Measurements from ENCODE around the gene BCAT1.
"Not testable (repeated sequence)": the region's sequence is repeated elsewhere in the genome, so short reads cannot be mapped to it uniquely, and the experiment has no call there.

BCAT1 gene

DNA sequence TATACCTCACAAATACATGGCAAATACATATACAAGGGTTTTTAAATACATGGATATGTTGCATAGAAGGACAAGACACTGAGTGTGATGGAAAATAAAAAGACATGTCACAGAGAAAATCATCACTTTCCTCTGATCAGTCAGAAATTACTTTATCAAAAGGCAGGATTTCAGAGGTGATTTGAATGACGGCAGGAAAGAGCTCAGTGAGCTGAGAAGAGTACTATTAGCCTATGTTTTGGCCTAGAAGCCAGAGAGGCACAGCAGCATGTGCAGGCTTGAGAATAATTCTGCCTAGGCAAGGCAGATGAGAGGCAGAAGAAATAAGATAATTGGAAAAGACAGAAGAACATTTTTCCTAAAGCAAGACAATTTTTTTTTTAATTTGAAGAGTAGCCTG, 94.9 kb downstream of the BCAT1 start:
- TF ChIP-seq, protein P1, sequence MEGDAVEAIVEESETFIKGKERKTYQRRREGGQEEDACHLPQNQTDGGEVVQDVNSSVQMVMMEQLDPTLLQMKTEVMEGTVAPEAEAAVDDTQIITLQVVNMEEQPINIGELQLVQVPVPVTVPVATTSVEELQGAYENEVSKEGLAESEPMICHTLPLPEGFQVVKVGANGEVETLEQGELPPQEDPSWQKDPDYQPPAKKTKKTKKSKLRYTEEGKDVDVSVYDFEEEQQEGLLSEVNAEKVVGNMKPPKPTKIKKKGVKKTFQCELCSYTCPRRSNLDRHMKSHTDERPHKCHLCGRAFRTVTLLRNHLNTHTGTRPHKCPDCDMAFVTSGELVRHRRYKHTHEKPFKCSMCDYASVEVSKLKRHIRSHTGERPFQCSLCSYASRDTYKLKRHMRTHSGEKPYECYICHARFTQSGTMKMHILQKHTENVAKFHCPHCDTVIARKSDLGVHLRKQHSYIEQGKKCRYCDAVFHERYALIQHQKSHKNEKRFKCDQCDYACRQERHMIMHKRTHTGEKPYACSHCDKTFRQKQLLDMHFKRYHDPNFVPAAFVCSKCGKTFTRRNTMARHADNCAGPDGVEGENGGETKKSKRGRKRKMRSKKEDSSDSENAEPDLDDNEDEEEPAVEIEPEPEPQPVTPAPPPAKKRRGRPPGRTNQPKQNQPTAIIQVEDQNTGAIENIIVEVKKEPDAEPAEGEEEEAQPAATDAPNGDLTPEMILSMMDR (IDR thresholded peaks at IDR 0.05), result no peak
- no peak overlapping the region for H3K27ac ChIP-seq
- intact Hi-C loops (cut with DNase I; ENCODE audit: low total_unique reads), result no loop called here

DNA sequence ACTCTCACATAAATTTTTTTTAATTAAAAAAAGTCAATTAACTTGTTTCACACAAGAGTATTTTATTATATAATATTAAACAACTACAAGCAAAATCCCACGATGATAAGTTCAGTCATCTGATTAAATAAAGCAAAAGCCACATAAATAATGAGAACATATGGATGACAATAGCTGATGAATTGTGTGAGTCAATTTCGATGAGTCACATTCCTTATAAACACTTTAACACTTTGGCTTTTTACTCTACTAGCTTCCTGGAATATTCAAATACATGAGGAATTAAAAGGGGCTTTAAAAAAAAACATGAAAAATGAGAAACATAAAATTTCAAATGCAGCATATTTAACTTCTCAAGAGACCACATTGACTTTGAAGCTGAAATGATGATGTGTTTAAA, 95.3 kb downstream of the BCAT1 start:
- intact Hi-C loops (cut with DNase I; ENCODE audit: low total_unique reads), result no loop called here
- no peak for DNase-seq
- Histone ChIP-seq H3K27me3 (no peaks in the 10 kb centered on the region), H3K4me3 (no peak overlapping the region), H3K36me3 (no peaks in the 10 kb centered on the region), H3K9me3 (no peaks in the 10 kb centered on the region), H3K27ac (no peak overlapping the region), H3K4me1 (no peaks in the 10 kb centered on the region)
- TF ChIP-seq, protein P1 (IDR thresholded peaks at IDR 0.05), result no peak

More for the DNA sequence above, 94.9 kb downstream of the BCAT1 start:
- no peak for DNase-seq
- no peaks in the 10 kb centered on the region for H3K9me3 ChIP-seq
- H3K4me1 ChIP-seq, result no peaks in the 10 kb centered on the region
- H3K36me3 ChIP-seq, result no peaks in the 10 kb centered on the region
- H3K27me3 ChIP-seq, result no peaks in the 10 kb centered on the region
- no peak overlapping the region for H3K4me3 ChIP-seq

DNA sequence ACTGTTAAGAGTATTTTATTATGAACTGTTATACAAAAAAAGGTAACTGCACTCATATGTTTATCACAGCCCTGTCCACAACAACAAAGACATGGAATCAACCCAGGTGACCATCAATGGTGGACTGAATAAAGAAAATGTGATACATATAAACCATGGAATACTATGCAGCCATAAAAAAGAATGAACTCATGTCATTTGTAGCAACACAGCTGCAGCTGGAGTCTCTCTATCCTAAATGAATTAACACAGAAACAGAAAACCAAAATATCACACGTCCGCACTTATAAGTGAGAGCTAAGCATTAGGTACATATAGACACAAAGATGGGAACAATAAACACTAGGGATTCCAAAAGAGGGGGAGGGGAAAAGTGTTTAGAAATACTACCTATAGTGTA, 95.8 kb downstream of the BCAT1 start:
- H3K9me3 ChIP-seq, result no peaks in the 10 kb centered on the region
- DNase-seq, result no peak
- H3K36me3 ChIP-seq, result no peaks in the 10 kb centered on the region
- intact Hi-C loops (cut with DNase I; ENCODE audit: low total_unique reads), result no loop called here
- H3K27me3 ChIP-seq, result no peaks in the 10 kb centered on the region
- H3K4me1 ChIP-seq, result no peaks in the 10 kb centered on the region
- no peak overlapping the region for H3K27ac ChIP-seq
- H3K4me3 ChIP-seq, result no peak overlapping the region
- TF ChIP-seq, protein P1 (IDR thresholded peaks at IDR 0.05), result no peak

- no peaks in the 10 kb centered on the region for H3K9me3 ChIP-seq
- H3K4me3 ChIP-seq, result no peak overlapping the region
- TF ChIP-seq, protein P1 (IDR thresholded peaks at IDR 0.05), result peak in 1 of 2 experiments; percentile 14
- no peak for DNase-seq
- intact Hi-C loops (cut with DNase I; ENCODE audit: low total_unique reads), result no loop called here
- H3K36me3 ChIP-seq, result no peaks in the 10 kb centered on the region
- no peak overlapping the region for H3K27ac ChIP-seq
- no peaks in the 10 kb centered on the region for H3K27me3 ChIP-seq
- H3K4me1 ChIP-seq, result no peaks in the 10 kb centered on the region
Measured at GRCh38 chr12:24852420-24852819, 96.5 kb downstream of the BCAT1 start.

GRCh38 chr12:24851883-24852282, 97.0 kb downstream of the BCAT1 start:
- DNase-seq; H3K4me1 ChIP-seq; H3K27me3 ChIP-seq; H3K36me3 ChIP-seq; H3K4me3 ChIP-seq; intact Hi-C loops (cut with DNase I; ENCODE audit: low total_unique reads); H3K9me3 ChIP-seq; H3K27ac ChIP-seq: not testable (repeated sequence)

DNA sequence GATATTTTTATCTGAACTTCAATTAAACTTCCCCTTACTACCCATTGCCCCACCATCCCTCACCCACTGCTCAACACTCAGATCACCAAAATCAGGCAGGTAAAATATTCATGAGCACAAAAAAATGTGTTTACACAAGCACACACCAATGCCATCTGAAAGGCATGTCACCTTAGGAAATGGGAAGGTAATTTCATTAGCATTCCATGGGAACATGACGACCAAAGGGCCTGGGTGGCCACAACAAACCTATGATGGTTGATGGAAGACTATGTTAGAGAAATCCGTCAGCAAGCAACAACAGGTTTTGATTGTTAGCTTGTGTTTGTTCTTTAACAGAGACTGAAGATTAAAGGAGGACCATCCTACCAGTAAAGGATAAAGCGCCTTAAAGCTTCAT, 97.6 kb downstream of the BCAT1 start:
- TF ChIP-seq, protein P1 (IDR thresholded peaks at IDR 0.05), result no peak
- H3K4me3 ChIP-seq, result no peak overlapping the region
- no peaks in the 10 kb centered on the region for H3K27me3 ChIP-seq
- intact Hi-C loops (cut with DNase I; ENCODE audit: low total_unique reads), result no loop called here
- H3K27ac ChIP-seq, result no peak overlapping the region
- H3K4me1 ChIP-seq, result no peaks in the 10 kb centered on the region
- no peak for DNase-seq
- H3K9me3 ChIP-seq, result no peaks in the 10 kb centered on the region
- no peaks in the 10 kb centered on the region for H3K36me3 ChIP-seq
